Fibroblast of mammary gland (primary cell): Measurements from ENCODE around the gene MBD2.
"Not testable (repeated sequence)": the region's sequence is repeated elsewhere in the genome, so short reads cannot be mapped to it uniquely, and the experiment has no call there.

Experiments used
- DNase-seq: peaks from one replicate; pipeline ENCODE4 v3.0.0-alpha.2; 2010; ENCODE audit warnings: low read depth
- H3K4me3 ChIP-seq: 2 replicates; pipeline ENCODE4 v1.5.1; 2011; ENCODE audit warnings: low read depth, mild to moderate bottlenecking, low read length, moderate library complexity; ENCODE audit not compliant: control insufficient read depth
- TF ChIP-seq, protein P1 (sequence below): conservative IDR thresholded peaks from 2 replicates; pipeline ENCODE4 v1.5.1; 2011; ENCODE audit warnings: low read depth, low read length, inconsistent platforms; ENCODE audit not compliant: control insufficient read depth, insufficient read depth

MBD2 gene

DNA sequence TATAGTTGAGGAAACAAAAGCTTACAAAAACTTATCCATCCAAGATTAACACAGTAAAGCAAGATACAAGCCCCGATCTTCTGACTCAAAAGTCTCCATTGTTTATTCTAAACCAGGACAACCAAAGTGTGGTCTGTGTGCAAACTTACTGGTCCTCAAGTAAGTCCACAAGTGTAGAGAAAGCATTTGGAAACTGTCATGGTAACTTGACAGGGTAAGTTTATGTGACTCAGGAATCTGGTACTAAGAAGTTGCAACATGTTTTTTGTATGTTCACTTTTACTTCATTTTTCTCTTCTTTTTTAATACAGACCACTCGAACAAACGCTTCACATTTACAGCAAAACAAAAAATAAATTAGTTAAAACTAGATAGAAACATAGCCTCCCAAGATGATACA lies 9.4 kb downstream of the MBD2 start:
- H3K4me3 ChIP-seq = no peak overlapping the region
- DNase-seq = peak; percentile 46
- TF ChIP-seq, protein P1, sequence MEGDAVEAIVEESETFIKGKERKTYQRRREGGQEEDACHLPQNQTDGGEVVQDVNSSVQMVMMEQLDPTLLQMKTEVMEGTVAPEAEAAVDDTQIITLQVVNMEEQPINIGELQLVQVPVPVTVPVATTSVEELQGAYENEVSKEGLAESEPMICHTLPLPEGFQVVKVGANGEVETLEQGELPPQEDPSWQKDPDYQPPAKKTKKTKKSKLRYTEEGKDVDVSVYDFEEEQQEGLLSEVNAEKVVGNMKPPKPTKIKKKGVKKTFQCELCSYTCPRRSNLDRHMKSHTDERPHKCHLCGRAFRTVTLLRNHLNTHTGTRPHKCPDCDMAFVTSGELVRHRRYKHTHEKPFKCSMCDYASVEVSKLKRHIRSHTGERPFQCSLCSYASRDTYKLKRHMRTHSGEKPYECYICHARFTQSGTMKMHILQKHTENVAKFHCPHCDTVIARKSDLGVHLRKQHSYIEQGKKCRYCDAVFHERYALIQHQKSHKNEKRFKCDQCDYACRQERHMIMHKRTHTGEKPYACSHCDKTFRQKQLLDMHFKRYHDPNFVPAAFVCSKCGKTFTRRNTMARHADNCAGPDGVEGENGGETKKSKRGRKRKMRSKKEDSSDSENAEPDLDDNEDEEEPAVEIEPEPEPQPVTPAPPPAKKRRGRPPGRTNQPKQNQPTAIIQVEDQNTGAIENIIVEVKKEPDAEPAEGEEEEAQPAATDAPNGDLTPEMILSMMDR = no peak

GRCh38 chr18:54210463-54210862 lies 14.0 kb downstream of the MBD2 start:
- H3K4me3 ChIP-seq = no peak overlapping the region
- TF ChIP-seq, protein P1 = no peak
- DNase-seq = no peak

DNA sequence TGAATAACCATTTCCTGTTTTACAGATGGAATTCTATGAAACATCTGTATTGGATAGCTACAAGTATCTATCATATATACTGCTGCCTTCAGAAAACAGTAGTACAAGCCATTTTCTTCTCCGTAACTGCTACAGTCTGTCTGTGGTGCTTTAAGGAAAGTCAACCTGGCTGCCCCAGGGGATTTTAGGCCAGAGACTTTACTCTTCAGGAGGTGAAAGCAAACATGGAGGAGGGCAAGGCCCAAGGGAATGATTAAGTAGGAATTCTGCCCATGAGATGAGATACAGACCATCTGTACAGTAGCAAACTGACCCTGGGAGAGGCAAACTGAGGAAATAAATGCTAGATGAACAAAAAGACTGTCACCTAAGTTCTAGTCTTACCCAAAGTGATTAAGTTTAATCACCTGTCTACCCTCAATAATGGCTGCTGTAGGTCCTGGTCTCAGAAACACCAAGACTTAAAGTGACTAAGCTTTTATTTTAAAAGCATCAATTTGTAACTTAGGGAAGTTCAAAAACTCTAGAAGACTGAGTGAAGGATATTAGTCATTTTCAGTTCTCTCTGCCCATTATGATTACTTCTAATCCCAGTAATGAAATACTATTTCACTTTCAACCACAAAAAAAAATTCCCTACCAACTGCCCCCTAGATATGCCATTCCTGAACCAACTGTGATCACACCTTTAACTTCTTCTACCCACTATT lies 14.8 kb downstream of the MBD2 start:
- TF ChIP-seq, protein P1 = no peak
- no peak overlapping the region for H3K4me3 ChIP-seq
- DNase-seq = peak; percentile 43

GRCh38 chr18:54206447-54206846 lies 18.0 kb downstream of the MBD2 start:
- no peak for DNase-seq
- no peak overlapping the region for H3K4me3 ChIP-seq
- TF ChIP-seq, protein P1 = no peak

DNA sequence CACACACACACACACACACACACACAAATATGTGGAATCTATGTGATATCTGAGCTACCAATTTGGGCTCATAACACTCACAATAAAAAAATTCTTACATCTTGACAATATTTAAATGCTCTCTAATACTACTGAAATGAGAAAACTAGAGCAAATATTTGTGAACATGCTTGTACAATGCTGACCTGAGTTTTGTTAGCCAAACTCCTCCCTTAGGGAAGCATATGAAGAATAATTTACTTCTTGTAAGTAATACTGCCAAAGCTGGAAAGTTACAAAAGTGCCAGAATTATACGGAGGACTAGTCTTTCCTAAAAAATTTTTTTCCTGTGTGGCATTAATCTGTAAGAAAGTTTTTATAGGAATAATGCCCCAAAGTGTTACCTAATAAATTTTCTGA lies 18.5 kb downstream of the MBD2 start:
- TF ChIP-seq, protein P1 = no peak
- DNase-seq = peak; percentile 19
- no peak overlapping the region for H3K4me3 ChIP-seq

GRCh38 chr18:54205448-54205847 lies 19.0 kb downstream of the MBD2 start:
- DNase-seq, H3K4me3 ChIP-seq: not testable (repeated sequence)

DNA sequence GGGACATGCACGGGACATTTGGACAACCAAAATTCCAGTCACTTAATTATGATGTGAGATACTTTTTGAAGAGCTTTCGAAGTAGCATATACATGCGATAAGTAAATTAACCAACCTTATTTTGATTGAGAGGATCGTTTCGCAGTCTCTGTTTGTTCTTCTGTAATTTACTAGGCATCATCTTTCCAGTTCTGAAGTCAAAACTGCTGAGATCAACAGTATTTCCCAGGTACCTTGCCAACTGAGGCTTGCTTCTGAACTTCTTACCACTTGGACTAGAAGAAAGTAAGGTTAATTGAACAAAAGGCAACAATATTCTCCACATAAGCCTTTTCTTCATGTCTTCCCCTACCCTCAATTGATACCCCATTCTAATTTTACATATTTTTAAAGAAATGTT lies 19.6 kb downstream of the MBD2 start:
- no peak overlapping the region for H3K4me3 ChIP-seq
- TF ChIP-seq, protein P1 = no peak
- no peak for DNase-seq
